B cell (primary cell): ENCODE measurements around the gene ARHGEF4. TPM values are rescaled to one million over a fixed set of nuclear protein-coding genes. Genes with fewer than 3 reads are reported as not detected.

ENCODE experiments used
- ATAC-seq: fragments of 200-7000 bp; cut with Tn5 transposase; one replicate; pipeline ENCODE4 v1.10.0; 2021; ENCODE audit warnings: low read depth, mild to moderate bottlenecking, moderate number of reproducible peaks, moderate library complexity
- CTCF ChIA-PET: fragments of 350-600 bp; sonication (Branson Sonifier 250); formaldehyde crosslinking; loops from one replicate; lab custom pipeline; 2021; ENCODE audit warnings: antibody characterized with exemption, inconsistent platforms; lab: Charles Lee
- POLR2A ChIA-PET: fragments of 350-600 bp; sonication (Branson Sonifier 250); formaldehyde crosslinking; loops from one replicate; lab custom pipeline; 2021; ENCODE audit warnings: antibody characterized with exemption; lab: Charles Lee
- DNase-seq: peaks from one replicate; pipeline ENCODE4 v3.0.0; 2013
- H2AFZ ChIP-seq: 2 replicates; pipeline ENCODE4 v1.6.1; 2012; ENCODE audit warnings: mild to moderate bottlenecking, low read depth, low read length; ENCODE audit not compliant: insufficient read depth, poor library complexity, severe bottlenecking
- H3K27ac ChIP-seq, 2 donors: 1 replicate in 1 of 2; 2 replicates in 1 of 2; pipeline ENCODE4 v1.5.1; 2012 to 2013; ENCODE audit warnings: low read length in 2 of 2, mild to moderate bottlenecking in 2 of 2, moderate library complexity in 1 of 2
- H3K27me3 ChIP-seq, 4 experiments: fragments of 200-600 bp in 1 of 4; sonication (generic) in 1 of 4; replicated peaks in 1 of 4; 1 replicate in 2 of 4; 2 replicates in 2 of 4; pipeline versions ENCODE4 v1.6.1 to v1.7.0; 2013 to 2016; ENCODE audit warnings: low read length in 3 of 4, mild to moderate bottlenecking in 2 of 4, mixed read lengths in 1 of 4, moderate library complexity in 1 of 4; ENCODE audit not compliant: insufficient read depth in 4 of 4, control insufficient read depth in 3 of 4; ENCODE audit errors: control extremely low read depth in 1 of 4
- H3K36me3 ChIP-seq, 2 experiments: replicated peaks in 1 of 2; 1 replicate in 1 of 2; 2 replicates in 1 of 2; pipeline versions ENCODE4 v1.6.1 to v1.7.1; 2013; ENCODE audit warnings: low read length in 1 of 2; ENCODE audit not compliant: insufficient read depth in 2 of 2, control insufficient read depth in 1 of 2; ENCODE audit errors: control extremely low read depth in 1 of 2, extremely low read depth in 1 of 2
- H3K4me1 ChIP-seq, 2 donors: fragments of 200-600 bp in 1 of 2; sonication (generic) in 1 of 2; 1 replicate in 1 of 2; 2 replicates in 1 of 2; pipeline versions ENCODE4 v1.5.1 to v1.6.1; 2013 to 2017; ENCODE audit warnings: low read length in 2 of 2; ENCODE audit not compliant: control insufficient read depth in 2 of 2, insufficient read depth in 2 of 2
- H3K4me2 ChIP-seq: replicated peaks from 2 replicates; pipeline ENCODE3; 2012; ENCODE audit warnings: mild to moderate bottlenecking, low read depth, low read length; ENCODE audit not compliant: poor library complexity, severe bottlenecking
- H3K4me3 ChIP-seq, 5 experiments: fragments of 200-600 bp in 1 of 5; sonication (generic) in 1 of 5; 1 replicate in 3 of 5; 2 replicates in 2 of 5; pipeline versions ENCODE4 v1.5.1 to v1.7.0; 2011 to 2016; ENCODE audit warnings: low read length in 4 of 5, mild to moderate bottlenecking in 4 of 5, low read depth in 2 of 5, control low read depth in 1 of 5, moderate library complexity in 1 of 5; ENCODE audit not compliant: insufficient read depth in 1 of 5; ENCODE audit errors: control extremely low read depth in 1 of 5, extremely low read depth in 1 of 5
- H3K79me2 ChIP-seq: fragments of 200-600 bp; sonication (generic); one replicate; pipeline ENCODE4 v1.6.0; 2016; ENCODE audit warnings: low read length; ENCODE audit not compliant: control insufficient read depth, insufficient read depth
- H3K9ac ChIP-seq: fragments of 200-600 bp; sonication (generic); 2 replicates; pipeline ENCODE4 v1.6.1; 2017; ENCODE audit warnings: mild to moderate bottlenecking, low read length, moderate library complexity
- H3K9me3 ChIP-seq, 3 donors: one replicate each; pipeline versions ENCODE4 v1.6.1 to v1.7.1; 2013; ENCODE audit warnings: low read length in 2 of 3; ENCODE audit not compliant: control insufficient read depth in 2 of 3, insufficient read depth in 1 of 3; ENCODE audit errors: control extremely low read depth in 1 of 3
- H4K20me1 ChIP-seq: 2 replicates; pipeline ENCODE4 v1.6.0; 2012; ENCODE audit warnings: mild to moderate bottlenecking, low read length; ENCODE audit not compliant: insufficient read depth, control insufficient read depth, poor library complexity, severe bottlenecking
- H3K27ac Mint-ChIP-seq: one replicate; pipeline ENCODE4 v1.8.0; 2021; ENCODE audit warnings: mixed read lengths
- H3K27me3 Mint-ChIP-seq: one replicate; pipeline ENCODE4 v1.8.0; 2021; ENCODE audit warnings: mixed read lengths
- H3K4me1 Mint-ChIP-seq: one replicate; pipeline ENCODE4 v1.8.0; 2021; ENCODE audit warnings: mixed read lengths
- H3K4me3 Mint-ChIP-seq: one replicate; pipeline ENCODE4 v1.8.0; 2021; ENCODE audit warnings: mixed read lengths
- H3K9me3 Mint-ChIP-seq: one replicate; pipeline ENCODE4 v1.8.0; 2022; ENCODE audit warnings: mixed read lengths; ENCODE audit not compliant: insufficient read depth
- CTCF ChIP-seq: fragments of 200-600 bp; IDR thresholded peaks from one replicate; pipeline ENCODE4 v1.8.0; 2022; ENCODE audit warnings: antibody characterized with exemption, mild to moderate bottlenecking
- EZH2 ChIP-seq: IDR thresholded peaks from 2 replicates; pipeline ENCODE4 v1.6.1; 2012; ENCODE audit warnings: borderline replicate concordance, low read depth, mild to moderate bottlenecking, moderate library complexity, low read length; ENCODE audit not compliant: insufficient read depth, poor library complexity, severe bottlenecking
- WGBS: methylation state at CpG from one replicate; pipeline ENCODE4 v1.1.5; 2013; ENCODE audit warnings: missing lambda C conversion rate; ENCODE audit not compliant: insufficient coverage; 5-methylcytosine and 5-hydroxymethylcytosine counted together
- intact Hi-C: fragments of 100-400 bp; cut with micrococcal nuclease; formaldehyde crosslinking; loops from one replicate; pipeline ENCODE4 v1.10.0; 2022
- polyA plus RNA-seq: library from polyadenylated mRNA; depleted of rRNA; stranded (reverse); fragments of >200 nt; gene quantifications from 2 replicates; pipeline ENCODE4 v1.2.3, GENCODE V29; 2012
- total RNA-seq, 2 donors: library from RNA; stranded (reverse); fragments of 120-200 nt in 1 of 2; gene quantifications; 1 replicate in 1 of 2; 2 replicates in 1 of 2; pipeline versions ENCODE4 v1.2.3 to v1.2.4, GENCODE V29; 2013 to 2022

The ARHGEF4 gene
- total and polyA plus RNA-seq, 2 donors (not counting 1 experiment from before 2014, with no cell fraction given) = 2.1 TPM; not detected in 1

GRCh38 chr2:130846686-130847375, 10.1 kb downstream of the ARHGEF4 start:
- no peak overlapping the region for H3K27ac ChIP-seq
- H3K4me1 ChIP-seq = peaks cover 0 to 13% of the 10 kb centered on the region in 2 donors
- no peaks in the 10 kb centered on the region for H4K20me1 ChIP-seq
- TF ChIP-seq CTCF (no peak), EZH2 (no peak)
- peaks cover 12% of the 10 kb centered on the region for H3K4me1 Mint-ChIP-seq
- peaks cover 8% of the 10 kb centered on the region for H3K27me3 Mint-ChIP-seq
- H3K9me3 Mint-ChIP-seq = no peaks in the 10 kb centered on the region
- CTCF ChIA-PET = interaction anchor here (0.5 kb wide), 1 partner anchor 23 kb away, joined by 3 read pairs; no protein-coding TSS in a partner anchor
- intact Hi-C loops = no loop called here
- POLR2A ChIA-PET = no interaction called here
- H3K27ac Mint-ChIP-seq = no peak overlapping the region
- H3K79me2 ChIP-seq = no peaks in the 10 kb centered on the region
- no peak overlapping the region for H3K4me3 ChIP-seq
- H3K9me3 ChIP-seq = no peaks in the 10 kb centered on the region
- ATAC-seq (no peak), DNase-seq (no peak)
- H3K9ac ChIP-seq = no peak overlapping the region
- no peaks in the 10 kb centered on the region for H3K27me3 ChIP-seq
- no peak overlapping the region for H3K4me2 ChIP-seq
- no peak overlapping the region for H2AFZ ChIP-seq
- H3K4me3 Mint-ChIP-seq = no peak overlapping the region
- WGBS = 84% methylated on average over 18 of the region's 18 CpGs
- no peaks in the 10 kb centered on the region for H3K36me3 ChIP-seq

GRCh38 chr2:130847776-130848525, 11.2 kb downstream of the ARHGEF4 start:
- no peak overlapping the region for H3K9ac ChIP-seq
- TF ChIP-seq EZH2 (no peak), CTCF (no peak)
- no peak overlapping the region for H3K27ac ChIP-seq
- H3K79me2 ChIP-seq = no peaks in the 10 kb centered on the region
- no peak for ATAC-seq
- H3K36me3 ChIP-seq = no peaks in the 10 kb centered on the region
- ChIA-PET POLR2A (no interaction called here), CTCF (no interaction called here)
- H3K4me1 ChIP-seq = peaks cover 0 to 14% of the 10 kb centered on the region in 2 donors
- 89% methylated on average over 19 of the region's 19 CpGs for WGBS
- peaks cover 15% of the 10 kb centered on the region for H3K4me1 Mint-ChIP-seq
- H3K27me3 ChIP-seq = peaks cover 0 to 3% (median 0%) of the 10 kb centered on the region in 4 experiments
- H3K4me3 ChIP-seq = no peak overlapping the region
- H2AFZ ChIP-seq = no peak overlapping the region
- no peaks in the 10 kb centered on the region for H3K9me3 Mint-ChIP-seq
- H3K4me2 ChIP-seq = no peak overlapping the region
- no peak for DNase-seq
- intact Hi-C loops = no loop called here
- no peak overlapping the region for H3K27ac Mint-ChIP-seq
- no peaks in the 10 kb centered on the region for H4K20me1 ChIP-seq
- H3K4me3 Mint-ChIP-seq = no peak overlapping the region
- no peaks in the 10 kb centered on the region for H3K9me3 ChIP-seq
- peaks cover 10% of the 10 kb centered on the region for H3K27me3 Mint-ChIP-seq
